ENCODE results near the gene LRRC15. TPM values are rescaled to one million over a fixed set of nuclear protein-coding genes. Genes with fewer than 3 reads are reported as not detected.

Gene LRRC15
- polyA plus RNA-seq, 1 donor, result 0.03 TPM

DNA sequence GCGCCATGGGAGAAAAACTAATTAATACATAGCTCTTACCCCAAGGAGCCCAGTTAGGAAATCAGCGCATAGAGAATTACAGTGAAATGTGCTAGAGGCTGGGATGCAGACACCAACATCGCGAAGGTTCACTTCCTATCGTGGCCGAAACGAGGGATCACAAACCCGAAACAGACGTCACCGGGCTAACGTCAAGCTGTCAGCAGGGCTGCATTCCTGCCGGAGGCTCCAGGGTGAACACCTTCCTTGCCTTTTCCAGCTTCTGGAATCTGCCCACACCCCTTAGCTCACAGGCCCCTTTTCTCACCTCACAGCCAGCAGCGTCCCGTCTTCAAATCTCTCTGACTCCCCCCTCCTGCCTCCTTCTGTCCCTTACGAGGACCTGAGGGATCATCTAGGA is 16.5 kb upstream of the LRRC15 start:
- H3K9me3 ChIP-seq (ENCODE audit: control insufficient read depth, low read depth, low read length), result no peaks in the 10 kb centered on the region
- no peak overlapping the region for H3K27ac ChIP-seq (ENCODE audit: low read length)
- H3K27me3 ChIP-seq (ENCODE audit: control insufficient read depth, insufficient read depth, low read length), result peaks cover 3% of the 10 kb centered on the region
- no peaks in the 10 kb centered on the region for H3K36me3 ChIP-seq (ENCODE audit: control insufficient read depth, insufficient read depth, low read length)
- H3K4me3 ChIP-seq (ENCODE audit: low read length), result no peak overlapping the region
- H3K4me1 ChIP-seq (ENCODE audit: control insufficient read depth, insufficient read depth, low read length), result no peaks in the 10 kb centered on the region
- WGBS (ENCODE audit: insufficient coverage, low lambda C conversion rate), result no CpG with 5 or more reads among the region's 15 CpGs
- DNase-seq, result no peak

GRCh38 chr3:194384569-194385001 is 15.0 kb upstream of the LRRC15 start:
- H3K4me3 ChIP-seq (ENCODE audit: low read length), result no peak overlapping the region
- no peak overlapping the region for H3K27ac ChIP-seq (ENCODE audit: low read length)
- no CpG with 5 or more reads among the region's 12 CpGs for WGBS (ENCODE audit: insufficient coverage, low lambda C conversion rate)
- H3K27me3 ChIP-seq (ENCODE audit: control insufficient read depth, insufficient read depth, low read length), result peaks cover 5% of the 10 kb centered on the region
- no peaks in the 10 kb centered on the region for H3K9me3 ChIP-seq (ENCODE audit: control insufficient read depth, low read depth, low read length)
- no peaks in the 10 kb centered on the region for H3K36me3 ChIP-seq (ENCODE audit: control insufficient read depth, insufficient read depth, low read length)
- DNase-seq, result no peak
- H3K4me1 ChIP-seq (ENCODE audit: control insufficient read depth, insufficient read depth, low read length), result no peaks in the 10 kb centered on the region

DNA sequence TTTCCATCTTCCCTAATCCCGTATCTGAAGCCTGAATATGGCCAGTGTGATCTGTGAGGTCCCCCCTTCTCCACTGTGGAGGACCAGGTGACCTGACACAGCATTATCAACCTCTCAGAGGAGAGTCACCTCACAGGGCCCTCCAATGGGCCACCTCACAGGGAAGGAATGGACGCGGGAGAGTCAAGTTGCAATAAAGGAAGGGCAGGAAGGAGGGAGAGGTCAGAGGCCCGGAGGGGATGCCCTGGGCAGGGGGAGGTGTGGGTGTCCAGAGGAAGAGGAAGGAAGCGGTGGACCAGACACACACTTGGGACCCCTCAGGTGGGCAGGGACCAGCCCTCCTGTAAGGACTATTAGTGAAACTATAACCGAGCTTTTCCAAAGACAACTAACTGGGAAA is 14.6 kb upstream of the LRRC15 start:
- H3K36me3 ChIP-seq (ENCODE audit: control insufficient read depth, insufficient read depth, low read length), result no peaks in the 10 kb centered on the region
- no peak for DNase-seq
- H3K9me3 ChIP-seq (ENCODE audit: control insufficient read depth, low read depth, low read length), result no peaks in the 10 kb centered on the region
- no peak overlapping the region for H3K27ac ChIP-seq (ENCODE audit: low read length)
- H3K4me1 ChIP-seq (ENCODE audit: control insufficient read depth, insufficient read depth, low read length), result no peaks in the 10 kb centered on the region
- WGBS (ENCODE audit: insufficient coverage, low lambda C conversion rate), result no CpG with 5 or more reads among the region's 6 CpGs
- H3K27me3 ChIP-seq (ENCODE audit: control insufficient read depth, insufficient read depth, low read length), result peaks cover 5% of the 10 kb centered on the region
- H3K4me3 ChIP-seq (ENCODE audit: low read length), result no peak overlapping the region

DNA sequence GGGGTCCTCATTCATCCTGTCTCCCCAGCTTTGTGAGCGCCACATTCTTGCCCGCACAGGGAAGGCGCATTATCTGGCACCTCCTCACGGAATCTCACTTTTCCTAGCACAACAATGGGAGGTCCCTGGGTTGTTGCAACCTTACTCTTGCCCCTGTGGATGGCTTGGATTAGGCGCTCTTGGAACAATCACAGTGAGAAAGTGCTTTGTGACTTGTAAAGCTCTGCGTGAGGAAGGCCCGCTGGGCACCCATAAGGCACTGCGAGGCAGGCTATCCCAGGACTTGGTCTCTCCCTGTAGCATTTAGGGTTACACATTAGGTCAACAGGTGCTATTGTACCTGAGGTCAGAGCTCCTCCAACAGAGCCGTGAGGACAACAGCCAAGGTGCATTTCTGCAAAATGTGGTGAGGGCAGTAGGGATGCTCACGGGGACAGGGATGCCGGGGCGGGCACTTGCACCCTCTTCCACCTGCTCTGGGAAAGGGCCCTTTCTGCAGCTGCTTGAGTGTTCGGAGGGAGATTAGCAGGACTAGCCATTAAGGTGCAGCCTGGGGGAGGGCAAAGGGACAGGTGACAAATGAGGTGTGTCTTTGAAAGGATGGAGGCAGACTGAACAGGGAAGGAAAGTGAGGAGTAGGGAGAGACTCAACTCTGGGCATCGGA is 13.9 kb upstream of the LRRC15 start:
- Histone ChIP-seq H3K9me3 (ENCODE audit: control insufficient read depth, low read depth, low read length) (no peaks in the 10 kb centered on the region), H3K36me3 (ENCODE audit: control insufficient read depth, insufficient read depth, low read length) (no peaks in the 10 kb centered on the region), H3K27ac (ENCODE audit: low read length) (no peak overlapping the region), H3K27me3 (ENCODE audit: control insufficient read depth, insufficient read depth, low read length) (peaks cover 5% of the 10 kb centered on the region), H3K4me3 (ENCODE audit: low read length) (no peak overlapping the region), H3K4me1 (ENCODE audit: control insufficient read depth, insufficient read depth, low read length) (no peaks in the 10 kb centered on the region)
- no peak for DNase-seq
- WGBS (ENCODE audit: insufficient coverage, low lambda C conversion rate), result no CpG with 5 or more reads among the region's 14 CpGs

DNA sequence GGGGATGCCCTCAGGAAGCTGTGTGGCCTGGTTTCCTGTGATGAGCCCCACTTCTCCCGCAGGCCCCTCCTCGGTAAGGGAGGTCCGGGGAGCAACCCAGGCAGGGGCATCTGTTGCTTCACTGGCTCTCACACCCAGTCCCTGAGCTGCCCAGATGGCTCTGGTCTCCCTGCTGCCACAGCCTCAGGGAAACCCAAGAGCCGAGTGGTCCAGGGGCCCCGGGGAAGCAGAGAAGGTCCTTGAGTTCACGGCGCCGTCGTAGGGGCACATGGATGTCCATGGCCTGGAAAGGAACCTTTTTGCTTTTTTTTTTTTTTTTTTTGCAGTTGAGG is 13.3 kb upstream of the LRRC15 start:
- Histone ChIP-seq H3K27ac (ENCODE audit: low read length) (no peak overlapping the region), H3K4me3 (ENCODE audit: low read length) (no peak overlapping the region), H3K4me1 (ENCODE audit: control insufficient read depth, insufficient read depth, low read length) (no peaks in the 10 kb centered on the region), H3K36me3 (ENCODE audit: control insufficient read depth, insufficient read depth, low read length) (no peaks in the 10 kb centered on the region), H3K27me3 (ENCODE audit: control insufficient read depth, insufficient read depth, low read length) (peaks cover 5% of the 10 kb centered on the region), H3K9me3 (ENCODE audit: control insufficient read depth, low read depth, low read length) (no peaks in the 10 kb centered on the region)
- no CpG with 5 or more reads among the region's 9 CpGs for WGBS (ENCODE audit: insufficient coverage, low lambda C conversion rate)
- no peak for DNase-seq

GRCh38 chr3:194382196-194382891 is 12.8 kb upstream of the LRRC15 start:
- 40% methylated on average over 1 of the region's 20 CpGs for WGBS (ENCODE audit: insufficient coverage, low lambda C conversion rate)
- H3K9me3 ChIP-seq (ENCODE audit: control insufficient read depth, low read depth, low read length), result no peaks in the 10 kb centered on the region
- no peak overlapping the region for H3K27ac ChIP-seq (ENCODE audit: low read length)
- peaks cover 5% of the 10 kb centered on the region for H3K27me3 ChIP-seq (ENCODE audit: control insufficient read depth, insufficient read depth, low read length)
- no peak overlapping the region for H3K4me3 ChIP-seq (ENCODE audit: low read length)
- H3K36me3 ChIP-seq (ENCODE audit: control insufficient read depth, insufficient read depth, low read length), result no peaks in the 10 kb centered on the region
- no peaks in the 10 kb centered on the region for H3K4me1 ChIP-seq (ENCODE audit: control insufficient read depth, insufficient read depth, low read length)
- DNase-seq, result no peak

GRCh38 chr3:194381460-194381875 is 11.9 kb upstream of the LRRC15 start:
- no CpG with 5 or more reads among the region's 17 CpGs for WGBS (ENCODE audit: insufficient coverage, low lambda C conversion rate)
- DNase-seq, result no peak

GRCh38 chr3:194380326-194380725 is 10.8 kb upstream of the LRRC15 start:
- H3K27me3 ChIP-seq (ENCODE audit: control insufficient read depth, insufficient read depth, low read length), result peaks cover 5% of the 10 kb centered on the region
- WGBS (ENCODE audit: insufficient coverage, low lambda C conversion rate), result no CpG with 5 or more reads among the region's 7 CpGs
- DNase-seq, result no peak

More at GRCh38 chr3:194381460-194381875, 11.9 kb upstream of the LRRC15 start:
- Histone ChIP-seq H3K27me3 (ENCODE audit: control insufficient read depth, insufficient read depth, low read length) (peaks cover 5% of the 10 kb centered on the region), H3K9me3 (ENCODE audit: control insufficient read depth, low read depth, low read length) (no peaks in the 10 kb centered on the region), H3K4me1 (ENCODE audit: control insufficient read depth, insufficient read depth, low read length) (no peaks in the 10 kb centered on the region), H3K27ac (ENCODE audit: low read length) (no peak overlapping the region), H3K4me3 (ENCODE audit: low read length) (no peak overlapping the region), H3K36me3 (ENCODE audit: control insufficient read depth, insufficient read depth, low read length) (no peaks in the 10 kb centered on the region)

GRCh38 chr3:194379651-194380050 is 10.1 kb upstream of the LRRC15 start:
- Histone ChIP-seq H3K9me3 (ENCODE audit: control insufficient read depth, low read depth, low read length) (no peaks in the 10 kb centered on the region), H3K4me3 (ENCODE audit: low read length) (no peak overlapping the region), H3K27me3 (ENCODE audit: control insufficient read depth, insufficient read depth, low read length) (peaks cover 5% of the 10 kb centered on the region), H3K36me3 (ENCODE audit: control insufficient read depth, insufficient read depth, low read length) (no peaks in the 10 kb centered on the region), H3K4me1 (ENCODE audit: control insufficient read depth, insufficient read depth, low read length) (no peaks in the 10 kb centered on the region), H3K27ac (ENCODE audit: low read length) (no peak overlapping the region)
- WGBS (ENCODE audit: insufficient coverage, low lambda C conversion rate), result no CpG with 5 or more reads among the region's 9 CpGs
- DNase-seq, result peak in 1 of 2 donors; percentile 27

More at GRCh38 chr3:194380326-194380725, 10.8 kb upstream of the LRRC15 start:
- no peaks in the 10 kb centered on the region for H3K4me1 ChIP-seq (ENCODE audit: control insufficient read depth, insufficient read depth, low read length)
- no peak overlapping the region for H3K4me3 ChIP-seq (ENCODE audit: low read length)
- H3K36me3 ChIP-seq (ENCODE audit: control insufficient read depth, insufficient read depth, low read length), result no peaks in the 10 kb centered on the region
- H3K9me3 ChIP-seq (ENCODE audit: control insufficient read depth, low read depth, low read length), result no peaks in the 10 kb centered on the region
- no peak overlapping the region for H3K27ac ChIP-seq (ENCODE audit: low read length)

- Histone ChIP-seq H3K9me3 (ENCODE audit: control insufficient read depth, low read depth, low read length) (no peaks in the 10 kb centered on the region), H3K36me3 (ENCODE audit: control insufficient read depth, insufficient read depth, low read length) (no peaks in the 10 kb centered on the region), H3K4me3 (ENCODE audit: low read length) (no peak overlapping the region), H3K27ac (ENCODE audit: low read length) (no peak overlapping the region), H3K4me1 (ENCODE audit: control insufficient read depth, insufficient read depth, low read length) (no peaks in the 10 kb centered on the region), H3K27me3 (ENCODE audit: control insufficient read depth, insufficient read depth, low read length) (peaks cover 5% of the 10 kb centered on the region)
- no CpG with 5 or more reads among the region's 6 CpGs for WGBS (ENCODE audit: insufficient coverage, low lambda C conversion rate)
- no peak for DNase-seq
Measured at GRCh38 chr3:194379231-194379630, 9.7 kb upstream of the LRRC15 start.

DNA sequence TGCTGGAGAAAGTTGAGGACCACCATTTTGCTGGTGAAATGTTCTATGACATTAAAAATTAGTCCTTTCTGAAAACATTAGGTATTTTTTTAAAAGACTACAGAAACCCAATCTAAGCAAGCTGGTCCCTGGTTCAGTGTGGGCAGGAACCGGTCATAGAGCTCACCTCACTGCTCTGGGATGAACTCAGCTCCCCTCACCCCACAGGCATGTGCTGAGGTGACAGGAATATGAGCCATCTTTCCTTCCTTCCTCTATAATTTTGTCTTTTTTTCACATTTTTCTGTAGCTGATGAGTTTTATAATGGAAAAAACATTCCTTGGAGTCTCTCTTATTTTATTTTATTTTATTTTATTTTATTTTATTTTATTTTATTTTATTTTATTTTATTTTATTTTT is 8.2 kb upstream of the LRRC15 start:
- Histone ChIP-seq H3K9me3 (ENCODE audit: control insufficient read depth, low read depth, low read length) (no peaks in the 10 kb centered on the region), H3K27me3 (ENCODE audit: control insufficient read depth, insufficient read depth, low read length) (peaks cover 3% of the 10 kb centered on the region), H3K4me1 (ENCODE audit: control insufficient read depth, insufficient read depth, low read length) (no peaks in the 10 kb centered on the region), H3K36me3 (ENCODE audit: control insufficient read depth, insufficient read depth, low read length) (no peaks in the 10 kb centered on the region), H3K4me3 (ENCODE audit: low read length) (no peak overlapping the region), H3K27ac (ENCODE audit: low read length) (no peak overlapping the region)
- 100% methylated on average over 1 of the region's 1 CpG for WGBS (ENCODE audit: insufficient coverage, low lambda C conversion rate)
- DNase-seq, result no peak

Data from large intestine (tissue), 3 donors.